Activated B cell treated with CpG ODN at 0.5 μM for 24 hours (primary cell): ENCODE measurements around the gene HTR1B. TPM values are rescaled to one million over a fixed set of nuclear protein-coding genes. Genes with fewer than 3 reads are reported as not detected.

ENCODE experiments used
- ATAC-seq: fragments of 200-7000 bp; cut with Tn5 transposase; one replicate; pipeline ENCODE4 v1.10.0; 2021; ENCODE audit warnings: low read depth, mild to moderate bottlenecking, moderate library complexity
- CTCF ChIA-PET: fragments of 350-600 bp; sonication (Branson Sonifier 250); formaldehyde crosslinking; loops from one replicate; lab custom pipeline; 2021; ENCODE audit warnings: antibody characterized with exemption; lab: Charles Lee
- POLR2A ChIA-PET: fragments of 350-600 bp; sonication (Branson Sonifier 250); formaldehyde crosslinking; loops from one replicate; lab custom pipeline; 2021; ENCODE audit warnings: antibody characterized with exemption; lab: Charles Lee
- DNase-seq: peaks from one replicate; pipeline ENCODE4 v3.0.0; 2022
- H3K27ac Mint-ChIP-seq: one replicate; pipeline ENCODE4 v1.8.0; 2020; ENCODE audit warnings: mixed read lengths
- H3K27me3 Mint-ChIP-seq: one replicate; pipeline ENCODE4 v1.8.0; 2021; ENCODE audit warnings: mixed read lengths
- H3K36me3 Mint-ChIP-seq: one replicate; pipeline ENCODE4 v1.8.0; 2021; ENCODE audit warnings: low read depth, mixed read lengths
- H3K4me1 Mint-ChIP-seq: one replicate; pipeline ENCODE4 v1.8.0; 2021; ENCODE audit warnings: mixed read lengths
- H3K4me3 Mint-ChIP-seq: one replicate; pipeline ENCODE4 v1.8.0; 2020; ENCODE audit warnings: mild to moderate bottlenecking, mixed read lengths
- H3K9me3 Mint-ChIP-seq: one replicate; pipeline ENCODE4 v1.8.0; 2020; ENCODE audit warnings: mixed read lengths
- intact Hi-C: fragments of 100-400 bp; cut with micrococcal nuclease; formaldehyde crosslinking; loops from one replicate; pipeline ENCODE4 v1.15.1; 2024
- total RNA-seq: library from RNA; stranded (reverse); gene quantifications from 2 replicates; pipeline ENCODE4 v1.2.3, GENCODE V29; 2022
- TF ChIP-seq, protein P1 (sequence below): fragments of 200-600 bp; IDR thresholded peaks from one replicate; pipeline ENCODE4 v1.8.0; 2022; ENCODE audit warnings: antibody characterized with exemption, mild to moderate bottlenecking

The HTR1B gene
- total RNA-seq, 1 donor from 2014 or later: not detected

DNA sequence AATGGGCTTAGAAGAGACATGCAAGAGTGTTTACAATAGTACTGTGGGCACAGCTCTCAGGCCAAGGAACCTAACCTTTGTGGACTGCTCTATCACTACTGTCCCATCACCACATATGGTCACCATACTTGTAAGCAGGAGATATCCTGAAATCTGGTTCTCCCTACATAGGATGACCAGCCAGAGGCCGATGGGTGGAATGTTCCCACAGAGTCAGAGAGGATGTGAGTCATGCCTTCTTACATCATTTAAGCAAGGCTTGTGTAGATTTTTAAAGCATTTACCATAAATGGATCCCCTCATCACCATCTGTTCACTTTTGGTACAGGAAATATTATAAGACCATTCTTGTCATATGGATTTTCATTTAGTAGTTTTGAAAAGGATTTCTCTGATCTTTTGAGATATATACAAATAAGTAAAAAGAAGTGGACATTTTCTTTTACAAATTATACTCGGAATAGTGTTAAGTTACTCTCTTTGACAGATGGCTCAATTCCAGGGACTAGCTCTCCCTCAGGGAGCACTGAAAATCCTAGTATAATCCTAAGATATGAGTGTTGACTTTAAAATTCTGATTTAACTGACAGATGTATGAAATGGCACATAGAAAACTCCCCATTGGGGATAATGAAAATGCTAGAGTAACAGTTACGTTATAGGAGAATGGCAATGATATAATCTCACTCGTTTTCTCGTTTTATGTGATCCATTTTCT lies 6.6 kb downstream of the HTR1B start:
- TF ChIP-seq, protein P1, sequence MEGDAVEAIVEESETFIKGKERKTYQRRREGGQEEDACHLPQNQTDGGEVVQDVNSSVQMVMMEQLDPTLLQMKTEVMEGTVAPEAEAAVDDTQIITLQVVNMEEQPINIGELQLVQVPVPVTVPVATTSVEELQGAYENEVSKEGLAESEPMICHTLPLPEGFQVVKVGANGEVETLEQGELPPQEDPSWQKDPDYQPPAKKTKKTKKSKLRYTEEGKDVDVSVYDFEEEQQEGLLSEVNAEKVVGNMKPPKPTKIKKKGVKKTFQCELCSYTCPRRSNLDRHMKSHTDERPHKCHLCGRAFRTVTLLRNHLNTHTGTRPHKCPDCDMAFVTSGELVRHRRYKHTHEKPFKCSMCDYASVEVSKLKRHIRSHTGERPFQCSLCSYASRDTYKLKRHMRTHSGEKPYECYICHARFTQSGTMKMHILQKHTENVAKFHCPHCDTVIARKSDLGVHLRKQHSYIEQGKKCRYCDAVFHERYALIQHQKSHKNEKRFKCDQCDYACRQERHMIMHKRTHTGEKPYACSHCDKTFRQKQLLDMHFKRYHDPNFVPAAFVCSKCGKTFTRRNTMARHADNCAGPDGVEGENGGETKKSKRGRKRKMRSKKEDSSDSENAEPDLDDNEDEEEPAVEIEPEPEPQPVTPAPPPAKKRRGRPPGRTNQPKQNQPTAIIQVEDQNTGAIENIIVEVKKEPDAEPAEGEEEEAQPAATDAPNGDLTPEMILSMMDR: no peak
- DNase-seq (no peak), ATAC-seq (no peak)
- Mint-ChIP-seq H3K9me3 (no peaks in the 10 kb centered on the region), H3K4me3 (no peak overlapping the region), H3K36me3 (no peaks in the 10 kb centered on the region), H3K27ac (no peak overlapping the region), H3K4me1 (no peaks in the 10 kb centered on the region), H3K27me3 (peaks cover 13% of the 10 kb centered on the region)
- intact Hi-C loops: loop anchor here (1.0 kb wide), 2 partner anchors 1521 to 1563 kb away; no protein-coding TSS in a partner anchor
- ChIA-PET POLR2A (no interaction called here), CTCF (interaction anchor here (1.0 to 1.8 kb wide), 2 partner anchors 1522 to 1563 kb away, joined by 6 to 12 read pairs; no protein-coding TSS in a partner anchor)

DNA sequence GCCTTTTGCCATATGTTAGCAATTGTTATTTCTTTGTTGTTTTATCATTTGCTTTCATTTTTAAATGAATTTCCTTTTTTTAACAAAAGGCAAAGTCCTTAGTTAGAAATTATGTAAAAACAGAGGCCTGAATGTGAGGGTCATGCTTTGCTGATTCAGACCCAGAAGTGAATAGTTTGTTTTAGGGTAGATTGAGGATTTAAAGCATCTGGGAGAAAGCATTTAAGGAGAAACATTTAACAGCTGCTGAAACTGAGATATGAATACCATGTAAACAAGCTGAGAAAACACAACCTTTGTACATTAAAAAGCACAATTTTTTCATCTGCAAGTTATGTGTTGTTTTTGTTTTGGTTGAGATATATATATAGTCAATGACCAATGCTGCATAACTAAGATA lies 8.0 kb downstream of the HTR1B start:
- intact Hi-C loops: no loop called here
- DNase-seq (no peak), ATAC-seq (no peak)
- Mint-ChIP-seq H3K36me3 (no peaks in the 10 kb centered on the region), H3K27me3 (peaks cover 8% of the 10 kb centered on the region), H3K9me3 (no peaks in the 10 kb centered on the region), H3K4me1 (no peaks in the 10 kb centered on the region), H3K27ac (no peak overlapping the region), H3K4me3 (no peak overlapping the region)
- ChIA-PET POLR2A (no interaction called here), CTCF (no interaction called here)
- TF ChIP-seq, protein P1: no peak

DNA sequence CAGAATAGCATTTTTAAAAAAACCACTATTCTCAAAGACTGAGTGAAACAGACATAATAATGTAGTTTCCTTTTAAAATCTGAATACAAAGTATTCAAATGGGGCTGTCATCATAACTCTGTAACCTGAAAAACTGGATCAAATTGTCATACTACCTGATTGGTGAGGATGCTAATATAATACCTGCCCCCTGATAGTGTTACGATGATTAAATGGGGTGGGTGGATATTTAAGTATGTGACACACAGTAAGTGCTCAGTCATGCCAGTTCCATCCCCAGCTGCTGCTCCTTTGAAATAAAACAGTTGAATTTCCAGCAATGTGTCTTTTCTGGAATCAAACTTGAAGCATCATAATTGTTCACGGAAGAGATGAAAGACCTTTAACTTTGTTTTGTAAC lies 8.9 kb downstream of the HTR1B start:
- intact Hi-C loops: no loop called here
- H3K4me1 Mint-ChIP-seq: no peaks in the 10 kb centered on the region
- TF ChIP-seq, protein P1: no peak
- H3K36me3 Mint-ChIP-seq: no peaks in the 10 kb centered on the region
- no peaks in the 10 kb centered on the region for H3K9me3 Mint-ChIP-seq
- CTCF ChIA-PET: no interaction called here
- no peak overlapping the region for H3K27ac Mint-ChIP-seq
- H3K4me3 Mint-ChIP-seq: no peak overlapping the region
- POLR2A ChIA-PET: no interaction called here
- ATAC-seq: no peak
- H3K27me3 Mint-ChIP-seq: peaks cover 4% of the 10 kb centered on the region
- DNase-seq: no peak

DNA sequence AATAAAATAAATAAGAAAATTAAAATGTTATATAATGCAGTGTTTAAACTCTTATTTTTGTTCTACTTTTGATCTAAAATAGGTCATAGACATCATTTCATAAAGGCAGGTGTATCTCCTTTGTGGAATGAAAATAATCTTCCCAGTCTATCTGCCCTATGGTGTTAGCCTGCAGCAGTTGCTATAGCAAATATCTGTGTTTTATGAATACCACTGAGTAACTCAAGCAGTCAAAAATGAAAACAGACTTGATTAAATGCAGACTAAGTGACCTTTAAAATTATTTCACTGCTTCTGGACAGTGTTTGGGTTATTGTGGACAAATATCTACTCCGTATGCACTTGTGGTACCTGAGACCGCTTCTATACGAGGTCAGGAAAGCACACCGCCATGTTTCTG lies 11.8 kb downstream of the HTR1B start:
- no peak overlapping the region for H3K4me3 Mint-ChIP-seq
- TF ChIP-seq, protein P1: no peak
- H3K36me3 Mint-ChIP-seq: no peaks in the 10 kb centered on the region
- ATAC-seq (no peak), DNase-seq (no peak)
- intact Hi-C loops: no loop called here
- ChIA-PET POLR2A (no interaction called here), CTCF (no interaction called here)
- no peaks in the 10 kb centered on the region for H3K4me1 Mint-ChIP-seq
- H3K9me3 Mint-ChIP-seq: no peaks in the 10 kb centered on the region
- H3K27me3 Mint-ChIP-seq: no peaks in the 10 kb centered on the region
- H3K27ac Mint-ChIP-seq: no peak overlapping the region

DNA sequence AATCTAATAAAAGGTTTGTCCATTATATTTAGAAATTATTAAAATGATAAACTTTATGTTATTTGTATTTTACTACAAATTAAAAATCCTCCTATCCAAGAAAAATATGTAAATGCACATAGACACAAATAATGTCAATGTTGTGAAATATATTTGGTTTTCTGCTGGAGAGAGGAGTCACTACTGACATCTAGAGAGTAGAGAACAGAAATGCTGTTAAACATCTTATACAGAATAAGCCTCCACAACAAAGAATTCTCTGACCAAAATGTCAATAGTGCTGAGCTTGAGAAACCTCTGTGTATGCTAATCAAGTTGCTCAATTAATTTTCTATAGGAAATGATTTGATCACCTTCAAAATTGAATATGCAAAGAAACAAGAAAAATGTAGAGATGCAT lies 12.4 kb downstream of the HTR1B start:
- Mint-ChIP-seq H3K36me3 (no peaks in the 10 kb centered on the region), H3K9me3 (no peaks in the 10 kb centered on the region), H3K4me3 (no peak overlapping the region), H3K27me3 (no peaks in the 10 kb centered on the region), H3K27ac (no peak overlapping the region), H3K4me1 (no peaks in the 10 kb centered on the region)
- ChIA-PET POLR2A (no interaction called here), CTCF (no interaction called here)
- DNase-seq (no peak), ATAC-seq (no peak)
- TF ChIP-seq, protein P1: no peak
- intact Hi-C loops: no loop called here
